GM23248 (cell line): ENCODE data around the gene HTT.

Experiments used
- EZH2 ChIP-seq: fragments of 200-600 bp; sonication (generic); IDR thresholded peaks from 2 replicates; pipeline ENCODE4 v1.6.1; 2018; ENCODE audit warnings: antibody characterized with exemption, mild to moderate bottlenecking; ENCODE audit not compliant: insufficient read depth, poor library complexity, severe bottlenecking
- EZH2phosphoT487 ChIP-seq: fragments of 200-600 bp; sonication (generic); IDR thresholded peaks from 2 replicates; pipeline ENCODE4 v1.6.1; 2018; ENCODE audit warnings: antibody characterized with exemption, moderate library complexity, mild to moderate bottlenecking, low read depth; ENCODE audit not compliant: insufficient read depth

GRCh38 chr4:3206439-3207100 is 132.1 kb downstream of the HTT start:
- TF ChIP-seq EZH2phosphoT487 (no peak), EZH2 (no peak)
